ENCODE measurements around the gene ZBTB16.

ZBTB16 gene

GRCh38 chr11:114110952-114111947 is 51.7 kb downstream of the ZBTB16 start:
- no peak for DNase-seq

GRCh38 chr11:114115451-114115928 is 56.0 kb downstream of the ZBTB16 start:
- no peak for DNase-seq

GRCh38 chr11:114116357-114116756 is 56.8 kb downstream of the ZBTB16 start:
- no peak for DNase-seq

- no peak for DNase-seq
Measured at GRCh38 chr11:114116800-114117199, 57.3 kb downstream of the ZBTB16 start.

DNA sequence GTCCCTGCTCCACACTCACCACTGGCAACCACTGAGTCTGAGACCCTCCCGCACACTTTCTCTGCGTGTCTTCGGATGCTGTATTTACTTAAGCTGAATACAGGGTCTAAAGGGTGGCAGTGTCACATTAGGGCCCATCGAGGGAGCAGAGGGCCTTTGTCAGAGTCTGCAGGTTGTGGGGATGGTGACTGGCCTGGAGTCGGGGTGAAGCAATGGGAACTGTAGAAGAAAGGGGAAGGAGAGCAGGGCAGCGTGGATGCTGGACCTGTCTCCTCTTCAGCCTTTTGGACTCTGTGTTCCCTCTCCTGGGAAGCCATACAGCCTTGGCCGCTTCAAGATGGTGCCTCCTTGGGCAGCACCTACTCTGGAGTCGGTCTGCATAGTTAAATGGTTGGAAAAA is 61.1 kb downstream of the ZBTB16 start:
- no peak for DNase-seq

DNA sequence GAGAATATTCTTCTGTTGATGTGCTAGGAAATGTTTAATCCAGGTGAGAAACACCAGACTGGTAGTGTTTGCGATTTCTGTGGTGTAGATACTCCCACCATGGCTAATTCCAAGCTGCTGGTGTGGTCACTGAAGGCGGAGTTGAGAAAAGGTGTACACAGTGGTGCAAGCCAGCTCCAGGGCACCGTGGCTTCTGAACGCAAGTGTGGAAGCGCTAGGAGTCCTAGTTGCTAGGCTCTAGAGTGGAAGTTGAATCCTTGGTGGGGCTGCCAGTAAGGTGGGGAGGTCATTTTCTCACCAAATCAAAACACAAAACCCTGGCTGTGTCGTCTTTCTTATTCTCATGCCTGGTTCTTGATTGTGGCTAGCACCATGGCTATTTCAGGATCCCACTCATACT is 61.6 kb downstream of the ZBTB16 start:
- DNase-seq = no peak

GRCh38 chr11:114121804-114122504 is 62.4 kb downstream of the ZBTB16 start:
- no peak for DNase-seq

GRCh38 chr11:114122686-114123085 is 63.2 kb downstream of the ZBTB16 start:
- no peak for DNase-seq

GRCh38 chr11:114123692-114124330 is 64.3 kb downstream of the ZBTB16 start:
- no peak for DNase-seq

DNA sequence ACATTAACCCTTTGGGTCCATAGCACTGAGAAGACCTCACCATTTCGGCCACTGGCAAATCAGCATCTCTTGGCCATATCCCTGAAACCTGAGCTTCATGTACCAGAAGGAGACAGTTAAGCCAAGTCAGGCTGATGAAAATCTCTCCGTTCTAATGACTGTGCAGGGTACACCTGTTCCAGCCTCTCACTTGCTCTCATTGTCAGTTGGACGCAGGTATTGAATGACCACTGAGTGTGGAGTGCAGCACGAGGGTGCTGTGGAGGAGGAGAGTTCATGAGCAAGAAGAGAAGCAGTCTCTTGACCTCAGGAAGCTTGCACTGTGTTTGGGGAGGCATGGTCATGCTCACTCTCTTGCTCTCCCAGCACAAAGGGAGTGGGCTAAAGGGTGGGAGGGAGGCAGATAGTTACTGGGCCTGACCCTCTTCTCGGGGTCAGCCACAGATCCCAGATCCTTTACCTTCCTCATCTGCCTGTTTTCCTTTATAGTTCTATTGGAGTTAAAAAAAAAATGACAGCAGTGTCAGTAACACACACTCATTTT is 65.2 kb downstream of the ZBTB16 start:
- DNase-seq = no peak

DNA sequence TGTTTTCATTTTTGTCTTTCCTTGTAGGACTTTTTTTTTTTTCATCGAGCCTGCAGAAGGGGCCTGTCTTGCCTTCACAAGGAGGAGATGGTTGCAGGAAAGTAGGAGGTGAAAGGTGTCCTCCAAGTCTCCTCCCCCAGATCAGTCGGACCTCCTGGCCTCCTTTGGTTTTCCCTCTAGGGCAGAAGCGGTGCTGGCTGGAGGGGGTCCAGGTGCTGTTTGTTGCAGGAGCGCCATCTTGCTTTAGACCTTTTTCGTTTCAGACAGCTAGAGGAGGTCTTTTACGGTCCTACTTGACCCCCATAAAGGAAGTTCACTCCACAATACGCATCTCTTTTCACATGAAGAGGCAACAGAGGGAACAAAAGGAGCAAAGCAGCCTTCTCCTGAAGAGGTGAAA is 66.0 kb downstream of the ZBTB16 start:
- DNase-seq = no peak

DNA sequence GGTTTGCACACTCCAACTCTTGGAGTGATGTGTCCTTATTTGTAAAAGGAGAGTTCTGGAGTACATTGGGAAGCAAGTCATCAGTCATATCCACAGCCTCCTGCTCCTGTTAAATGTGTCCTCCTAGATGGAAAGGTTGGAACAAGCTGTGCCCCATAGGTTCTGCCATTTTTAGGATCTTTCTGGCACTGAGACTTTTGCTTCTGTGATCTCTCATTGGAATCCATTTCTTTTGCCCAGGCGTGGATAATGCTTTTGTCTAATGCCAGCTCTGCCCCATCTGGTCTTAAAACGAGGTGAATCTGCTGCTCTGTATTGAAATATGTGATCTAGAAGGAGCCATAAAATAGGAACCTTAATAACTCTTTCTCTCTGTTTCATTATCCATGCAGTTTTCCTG is 66.4 kb downstream of the ZBTB16 start:
- no peak for DNase-seq

GRCh38 chr11:114128399-114128798 is 68.9 kb downstream of the ZBTB16 start:
- DNase-seq = no peak

- no peak for DNase-seq
Measured at GRCh38 chr11:114129142-114129541, 69.6 kb downstream of the ZBTB16 start.

DNA sequence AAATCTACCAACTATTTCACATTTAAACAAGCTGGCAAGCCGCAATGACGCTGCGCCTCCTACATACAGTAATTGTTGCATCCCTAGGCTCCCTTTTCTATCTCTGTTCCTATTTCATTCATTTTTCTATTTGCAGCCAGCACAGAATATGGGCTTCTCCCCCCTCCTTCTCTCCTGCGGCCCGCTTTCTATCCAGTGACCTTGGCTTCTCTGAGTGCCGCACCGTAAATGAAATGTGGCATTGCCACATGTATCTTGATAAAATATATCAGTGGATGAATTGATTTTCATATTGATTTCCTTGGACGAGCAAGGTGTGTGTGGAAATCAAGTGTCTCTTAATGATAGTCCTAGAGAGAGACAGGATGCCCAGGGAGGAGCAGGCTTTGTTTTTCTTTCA is 70.2 kb downstream of the ZBTB16 start:
- no peak for DNase-seq

DNA sequence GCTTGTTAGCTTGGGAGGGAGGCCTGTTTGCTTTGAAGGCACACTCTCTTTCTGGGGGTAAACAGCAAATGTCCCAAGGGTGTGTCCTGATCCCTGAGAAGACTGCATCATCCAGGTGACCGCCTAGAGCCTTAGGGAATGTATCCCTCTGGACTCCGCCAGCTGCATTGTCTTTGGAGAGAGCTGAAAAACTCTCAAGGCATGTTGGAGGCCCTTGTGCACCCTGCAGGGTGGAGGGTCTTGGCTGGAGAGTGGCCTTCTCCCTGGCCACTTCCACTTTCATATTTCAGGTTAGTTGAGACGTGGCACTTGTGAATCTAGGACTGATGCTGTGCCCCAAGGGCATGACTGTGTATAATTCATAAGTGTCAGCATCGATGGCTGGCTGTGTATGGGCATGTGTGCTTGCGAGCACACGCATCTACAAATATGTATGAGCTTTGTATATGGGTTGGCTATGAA is 70.6 kb downstream of the ZBTB16 start:
- no peak for DNase-seq

DNA sequence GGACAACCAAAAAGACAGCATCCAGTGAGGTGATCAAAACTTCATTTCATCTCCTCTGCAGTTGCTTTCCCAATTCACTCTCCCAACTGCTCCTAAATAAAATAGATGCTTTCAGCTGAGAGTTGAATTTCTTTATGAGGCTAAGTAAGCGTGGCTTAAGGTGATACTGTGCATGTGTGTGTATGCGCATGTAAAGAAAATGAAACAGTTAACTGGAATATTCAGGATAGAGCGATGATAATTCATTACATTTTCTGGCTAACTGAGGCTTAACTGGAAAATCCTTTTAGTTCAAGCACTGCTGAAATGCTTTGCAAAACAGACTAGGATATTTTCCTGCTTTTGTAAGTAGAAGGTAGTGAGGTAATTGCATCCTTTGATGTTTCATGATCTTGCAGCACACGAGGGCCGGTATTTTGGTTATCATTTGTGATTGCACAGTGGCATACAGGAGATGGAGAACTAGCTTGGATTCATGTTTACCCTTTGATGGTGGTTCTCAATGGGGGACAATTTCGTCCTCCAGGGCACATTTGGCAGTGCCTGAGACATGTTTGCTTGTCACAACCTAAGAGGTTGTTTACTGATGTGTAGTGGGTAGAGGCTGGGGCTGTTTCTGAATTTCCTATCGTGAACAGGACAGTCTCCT is 71.2 kb downstream of the ZBTB16 start:
- no peak for DNase-seq

DNA sequence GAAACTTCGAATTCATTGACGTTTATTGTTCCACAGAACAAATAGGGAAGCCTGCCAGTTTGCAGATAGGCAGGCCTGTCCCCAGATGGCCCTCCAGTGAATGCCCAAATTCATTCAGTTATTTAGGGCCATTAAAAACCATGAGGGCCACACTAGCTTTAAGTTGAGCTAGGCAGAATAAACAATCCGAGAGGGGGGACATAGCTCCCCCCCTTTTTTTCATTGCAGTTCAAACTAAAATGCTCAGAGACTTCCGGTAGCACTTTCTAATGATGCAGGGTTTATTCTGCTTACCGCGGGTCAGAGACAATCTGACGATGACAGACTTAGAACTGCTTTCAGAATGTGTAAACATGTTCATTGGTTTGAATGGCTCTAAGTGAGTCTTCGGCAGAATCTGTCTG is 72.0 kb downstream of the ZBTB16 start:
- DNase-seq = no peak

DNA sequence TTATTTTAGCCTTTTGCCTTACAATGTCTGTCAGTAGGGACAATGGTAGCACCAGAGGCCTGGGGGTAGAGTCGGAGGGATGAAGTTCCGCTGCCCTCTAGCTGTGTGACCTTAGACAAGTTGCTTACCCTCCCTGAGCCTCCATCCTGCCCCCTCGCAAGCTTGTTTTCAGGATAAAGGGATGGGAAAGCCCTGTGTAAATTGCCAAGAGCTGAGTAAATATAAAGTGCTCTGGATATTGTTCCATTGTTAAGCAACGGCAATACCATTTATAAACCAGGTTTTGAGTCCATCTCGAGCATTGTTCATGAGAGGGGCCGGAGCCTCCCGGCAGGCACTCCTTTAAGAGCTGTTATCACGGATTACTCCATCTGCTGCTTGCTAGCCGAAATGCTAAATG is 72.9 kb downstream of the ZBTB16 start:
- peak; percentile 39 for DNase-seq

DNA sequence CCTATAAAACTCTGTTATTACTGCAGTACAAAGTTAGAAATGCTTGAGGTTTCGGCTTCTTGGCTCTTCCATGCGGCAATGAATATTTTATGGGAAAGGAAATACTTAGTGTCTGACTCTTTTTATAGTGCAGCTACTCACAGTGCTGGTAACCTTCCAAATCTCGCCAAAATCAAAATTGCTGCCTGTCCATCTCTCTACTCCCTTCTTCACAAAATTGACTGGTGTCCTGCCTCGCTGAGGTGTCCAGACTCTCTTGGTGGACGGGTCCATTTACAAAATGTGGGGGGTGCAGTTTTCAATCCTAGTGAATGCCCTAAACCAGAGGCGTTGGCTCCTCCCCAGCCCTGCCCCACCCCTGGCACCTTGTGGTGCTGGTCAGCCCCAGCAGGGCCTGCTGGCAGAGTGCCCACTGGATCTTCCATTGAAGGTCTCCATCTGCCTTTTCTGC is 73.5 kb downstream of the ZBTB16 start:
- DNase-seq = no peak

DNA sequence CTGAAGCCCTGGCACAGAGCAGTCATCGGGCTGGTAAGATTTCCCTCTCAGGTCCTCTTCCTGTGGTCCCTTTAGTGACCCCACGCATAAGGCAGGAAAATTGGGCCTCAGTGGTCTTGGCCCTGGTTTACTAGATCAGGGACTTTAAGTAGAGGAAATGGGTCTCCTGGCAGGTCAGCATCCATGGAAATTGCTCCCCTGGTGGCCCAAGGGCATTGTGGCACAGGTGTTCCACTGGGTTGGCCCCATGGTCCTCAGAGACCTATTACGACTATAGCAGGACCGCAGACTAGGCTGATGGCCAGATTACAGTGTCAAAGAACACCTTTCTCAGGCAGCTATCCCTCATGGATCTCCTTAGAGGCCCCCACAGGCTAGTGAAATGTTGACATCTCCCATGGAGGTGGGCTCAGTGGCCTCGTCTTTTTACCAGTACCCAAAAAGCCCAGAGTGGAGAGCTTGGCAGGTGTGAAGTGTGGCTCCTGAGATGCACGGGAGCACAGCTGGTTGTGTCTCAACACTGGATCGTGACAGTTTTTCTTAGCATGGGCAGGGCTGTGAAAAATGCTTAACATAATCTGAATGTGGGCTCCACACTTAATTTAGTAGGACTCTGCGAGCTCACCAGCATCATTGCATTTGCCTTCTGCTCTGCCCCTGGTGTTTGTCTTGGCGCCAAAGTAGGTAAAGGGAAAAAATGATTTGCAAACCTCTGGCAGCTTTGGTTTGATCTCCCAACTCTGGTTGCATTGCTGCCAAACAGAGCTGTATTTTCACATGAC is 74.2 kb downstream of the ZBTB16 start:
- DNase-seq = peak; percentile 9

DNA sequence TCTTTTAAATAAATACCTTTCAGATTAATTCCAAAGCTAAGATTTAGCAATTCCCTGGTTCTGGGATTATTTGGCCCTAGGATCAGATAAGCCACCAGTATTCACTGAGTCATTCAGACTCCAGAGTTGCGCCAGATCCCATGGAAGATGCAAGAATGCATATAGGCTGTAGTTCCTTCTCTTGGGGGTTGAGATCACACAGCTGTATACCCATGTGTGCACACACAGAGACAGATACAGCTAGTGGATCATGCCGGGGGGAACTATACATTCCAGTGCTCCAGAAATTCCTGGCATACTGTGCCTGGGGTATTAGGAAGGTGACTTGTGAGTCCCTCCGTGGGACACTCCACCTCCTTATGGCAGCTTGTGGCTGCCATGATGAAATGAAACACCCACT is 75.4 kb downstream of the ZBTB16 start:
- DNase-seq = no peak
